Stomach (tissue), 9 donors: ENCODE results near the gene PARD3. TPM values are rescaled to one million over a fixed set of nuclear protein-coding genes. Genes with fewer than 3 reads are reported as not detected.

Source experiments
- DNase-seq, 2 donors: peaks; one replicate each; pipeline versions ENCODE4 v3.0.0 to v3.0.0-alpha.2; 2013 to 2019
- H3K27ac ChIP-seq, 5 donors: fragments of 200-600 bp in 4 of 5; sonication (generic) in 4 of 5; one replicate each; pipeline ENCODE4 v1.5.1; 2013 to 2019; ENCODE audit warnings: mild to moderate bottlenecking in 1 of 5, moderate library complexity in 1 of 5
- H3K27me3 ChIP-seq, 3 donors: fragments of 200-600 bp; sonication (generic); one replicate each; pipeline ENCODE4 v1.5.1; 2017 to 2019; ENCODE audit warnings: mixed run types in 1 of 3
- H3K36me3 ChIP-seq, 4 donors: fragments of 200-600 bp; sonication (generic); 1 replicate in 3 of 4; 2 replicates in 1 of 4; pipeline ENCODE4 v1.5.1; 2016 to 2019
- H3K4me1 ChIP-seq, 4 donors: fragments of 200-600 bp; sonication (generic); one replicate each; pipeline ENCODE4 v1.5.1; 2016 to 2019
- H3K4me3 ChIP-seq, 4 donors: fragments of 200-600 bp; sonication (generic) in 3 of 4; one replicate each; pipeline ENCODE4 v1.5.1; 2016 to 2019; ENCODE audit warnings: mild to moderate bottlenecking in 1 of 4
- H3K9me3 ChIP-seq, 4 donors: fragments of 200-600 bp; sonication (generic); one replicate each; pipeline ENCODE4 v1.5.1; 2016 to 2019
- CTCF ChIP-seq, 7 experiments: fragments of 450-650 bp in 4 of 7; fragments of 200-600 bp in 3 of 7; sonication (generic) in 3 of 7; IDR thresholded peaks; one replicate each; pipeline ENCODE4 v1.5.1; 2016 to 2019; ENCODE audit warnings: antibody characterized with exemption in 7 of 7, control low read depth in 2 of 7, mild to moderate bottlenecking in 1 of 7
- EP300 ChIP-seq: sonication (generic); formaldehyde crosslinking; IDR thresholded peaks from one replicate; pipeline ENCODE4 v1.6.1; 2017; ENCODE audit warnings: antibody characterized with exemption
- POLR2A ChIP-seq, 4 donors: fragments of 450-650 bp; IDR thresholded peaks; one replicate each; pipeline ENCODE4 v1.6.1; 2016; ENCODE audit warnings: antibody characterized with exemption in 4 of 4, control low read depth in 2 of 4, mild to moderate bottlenecking in 1 of 4, moderate library complexity in 1 of 4
- POLR2AphosphoS5 ChIP-seq, 3 donors: sonication (generic); formaldehyde crosslinking; IDR thresholded peaks; one replicate each; pipeline ENCODE4 v1.6.1; 2016; ENCODE audit warnings: antibody characterized with exemption in 3 of 3
- WGBS, 5 donors: extraction: QIAGEN DNeasy Blood & Tissue Kit in 3 of 5; methylation state at CpG; one replicate each; pipeline versions ENCODE4 v1.1.5 to v1.1.7; 2013 to 2018; 5-methylcytosine and 5-hydroxymethylcytosine counted together
- intact Hi-C: fragments of 100-400 bp; cut with DNase I; formaldehyde crosslinking; loops from one replicate; pipeline ENCODE4 v1.15.1; 2023; ENCODE audit warnings: low total_unique reads
- polyA plus RNA-seq, 3 donors: library from polyadenylated mRNA; stranded (reverse); fragments of 200-250 nt; gene quantifications; one replicate each; pipeline ENCODE4 v1.2.3, GENCODE V29; 2013
- total RNA-seq, 5 donors: library from RNA; depleted of rRNA; stranded (reverse); fragments of >200 nt; gene quantifications; one replicate each; pipeline versions ENCODE4 v1.1.0 to v1.2.3, GENCODE V29; 2014 to 2016
- donor health status: healthy with polysubstance abuse.
- donor health status: Bipolar disorder and iron deficiency.
- donor health status: healthy.

The PARD3 gene
- total and polyA plus RNA-seq, 8 donors = 13.7 to 118 (median 31.8) TPM

- H3K27me3 ChIP-seq = no peaks in the 10 kb centered on the region
- H3K9me3 ChIP-seq = no peaks in the 10 kb centered on the region
- peaks cover 0 to 20% (median 5%) of the 10 kb centered on the region in 4 donors for H3K4me1 ChIP-seq
- H3K27ac ChIP-seq = no peak overlapping the region
- DNase-seq = no peak
- no peak for TF ChIP-seq POLR2AphosphoS5 (IDR thresholded peaks at IDR 0.05)
- TF ChIP-seq EP300 = no peak
- no peak for TF ChIP-seq CTCF (IDR thresholded peaks at IDR 0.05)
- TF ChIP-seq POLR2A (IDR thresholded peaks at IDR 0.05) = no peak
- intact Hi-C loops = no loop called here
- H3K36me3 ChIP-seq = peaks cover 0 to 18% (median 11%) of the 10 kb centered on the region in 4 donors
- H3K4me3 ChIP-seq = no peak overlapping the region
- 41 to 80% (median 59%) methylated on average over 1 of the region's 1 CpG for WGBS, 5 donors
These were observed 687.4 kb downstream of the PARD3 start for GRCh38 chr10:34127676-34128075.

- no peak for TF ChIP-seq EP300
- no peak for TF ChIP-seq CTCF (IDR thresholded peaks at IDR 0.05)
- no peak for TF ChIP-seq POLR2AphosphoS5 (IDR thresholded peaks at IDR 0.05)
- TF ChIP-seq POLR2A (IDR thresholded peaks at IDR 0.05) = no peak
- Histone ChIP-seq H3K4me1 (peaks cover 4 to 31% (median 14%) of the 10 kb centered on the region in 4 donors), H3K9me3 (no peaks in the 10 kb centered on the region), H3K27me3 (no peaks in the 10 kb centered on the region), H3K36me3 (peaks cover 0 to 18% (median 11%) of the 10 kb centered on the region in 4 donors), H3K27ac (no peak overlapping the region), H3K4me3 (no peak overlapping the region)
- no peak for DNase-seq
- 76 to 97% (median 95%) methylated on average over 1 of the region's 1 CpG for WGBS, 5 donors
- intact Hi-C loops = no loop called here
These were observed 688.5 kb downstream of the PARD3 start for GRCh38 chr10:34126371-34127151.

- WGBS, 5 donors = 43 to 67% (median 48%) methylated on average over 5 of the region's 5 CpGs
- Histone ChIP-seq H3K9me3 (no peaks in the 10 kb centered on the region), H3K27me3 (no peaks in the 10 kb centered on the region), H3K27ac (no peak overlapping the region), H3K36me3 (peaks cover 0 to 12% (median 7%) of the 10 kb centered on the region in 4 donors), H3K4me3 (no peak overlapping the region), H3K4me1 (peaks cover 6 to 37% (median 18%) of the 10 kb centered on the region in 4 donors)
- TF ChIP-seq EP300 (no peak), POLR2AphosphoS5 (IDR thresholded peaks at IDR 0.05) (no peak), CTCF (IDR thresholded peaks at IDR 0.05) (no peak), POLR2A (IDR thresholded peaks at IDR 0.05) (no peak)
- DNase-seq = no peak
- intact Hi-C loops = no loop called here
These were observed 689.4 kb downstream of the PARD3 start for GRCh38 chr10:34125702-34126101.

GRCh38 chr10:34124522-34125035 is 690.5 kb downstream of the PARD3 start:
- WGBS, 5 donors = 72 to 79% (median 74%) methylated on average over 6 of the region's 6 CpGs
- Histone ChIP-seq H3K27me3 (no peaks in the 10 kb centered on the region), H3K4me1 (peaks cover 6 to 37% (median 18%) of the 10 kb centered on the region in 4 donors), H3K4me3 (no peak overlapping the region), H3K9me3 (no peaks in the 10 kb centered on the region), H3K36me3 (peaks cover 0 to 4% (median under 1%) of the 10 kb centered on the region in 4 donors), H3K27ac (no peak overlapping the region)
- DNase-seq = no peak
- intact Hi-C loops = no loop called here
- no peak for TF ChIP-seq CTCF (IDR thresholded peaks at IDR 0.05)
- TF ChIP-seq POLR2A (IDR thresholded peaks at IDR 0.05) = no peak
- no peak for TF ChIP-seq POLR2AphosphoS5 (IDR thresholded peaks at IDR 0.05)
- no peak for TF ChIP-seq EP300
